HPDE6-E6E7 (cell line): ENCODE results near the gene LONRF3.
A peak's percentile ranks its signal among the peaks of the same experiment; 100 is the strongest.
"Not testable (repeated sequence)": the region's sequence is repeated elsewhere in the genome, so short reads cannot be mapped to it uniquely, and the experiment has no call there.

Experiments
- DNase-seq: peaks from one replicate; pipeline ENCODE4 v3.0.0; 2011; ENCODE audit warnings: missing footprints; ENCODE audit errors: extremely low spot score

The LONRF3 gene

GRCh38 chrX:118983513-118983912 lies 9.1 kb downstream of the LONRF3 start:
- DNase-seq: no peak

- DNase-seq: no peak
Measured at GRCh38 chrX:118988911-118989310, 14.5 kb downstream of the LONRF3 start.

- DNase-seq: no peak
Measured at GRCh38 chrX:118989886-118990285, 15.5 kb downstream of the LONRF3 start.

GRCh38 chrX:118990512-118991227 lies 16.3 kb downstream of the LONRF3 start:
- no peak for DNase-seq

- DNase-seq: not testable (repeated sequence)
Measured at GRCh38 chrX:118992441-118993121, 18.2 kb downstream of the LONRF3 start.

- DNase-seq: no peak
Measured at GRCh38 chrX:119003462-119003861, 29.0 kb downstream of the LONRF3 start.

GRCh38 chrX:119004920-119005524 lies 30.6 kb downstream of the LONRF3 start:
- DNase-seq: peak; percentile 33

- DNase-seq: no peak
Measured at GRCh38 chrX:119007189-119007770, 32.9 kb downstream of the LONRF3 start.

GRCh38 chrX:119008110-119008744 lies 33.8 kb downstream of the LONRF3 start:
- peak; percentile 33 for DNase-seq

GRCh38 chrX:119009071-119009470 lies 34.7 kb downstream of the LONRF3 start:
- DNase-seq: no peak

GRCh38 chrX:119010491-119010890 lies 36.1 kb downstream of the LONRF3 start:
- no peak for DNase-seq

GRCh38 chrX:119013164-119013563 lies 38.7 kb downstream of the LONRF3 start:
- no peak for DNase-seq

- DNase-seq: peak; percentile 52
Measured at GRCh38 chrX:119015407-119016237, 41.2 kb downstream of the LONRF3 start.

- no peak for DNase-seq
Measured at GRCh38 chrX:119017077-119017476, 42.7 kb downstream of the LONRF3 start.

- DNase-seq: no peak
Measured at GRCh38 chrX:119025900-119026299, 51.5 kb downstream of the LONRF3 start.

- DNase-seq: not testable (repeated sequence)
Measured at GRCh38 chrX:119026344-119026743, 51.9 kb downstream of the LONRF3 start.

- not testable (repeated sequence) for DNase-seq
Measured at GRCh38 chrX:119027960-119028732, 53.7 kb downstream of the LONRF3 start.

- DNase-seq: no peak
Measured at GRCh38 chrX:119028733-119029330, 54.4 kb downstream of the LONRF3 start.

GRCh38 chrX:119029656-119030055 lies 55.2 kb downstream of the LONRF3 start:
- DNase-seq: not testable (repeated sequence)

GRCh38 chrX:119030990-119031389 lies 56.6 kb downstream of the LONRF3 start:
- DNase-seq: no peak
